Amniotic epithelial cell (primary cell): ENCODE measurements around the gene GLT8D1.

ENCODE experiments used
- DNase-seq: peaks from one replicate; pipeline ENCODE4 v3.0.0-alpha.2; 2010; ENCODE audit warnings: low read depth

Gene GLT8D1

DNA sequence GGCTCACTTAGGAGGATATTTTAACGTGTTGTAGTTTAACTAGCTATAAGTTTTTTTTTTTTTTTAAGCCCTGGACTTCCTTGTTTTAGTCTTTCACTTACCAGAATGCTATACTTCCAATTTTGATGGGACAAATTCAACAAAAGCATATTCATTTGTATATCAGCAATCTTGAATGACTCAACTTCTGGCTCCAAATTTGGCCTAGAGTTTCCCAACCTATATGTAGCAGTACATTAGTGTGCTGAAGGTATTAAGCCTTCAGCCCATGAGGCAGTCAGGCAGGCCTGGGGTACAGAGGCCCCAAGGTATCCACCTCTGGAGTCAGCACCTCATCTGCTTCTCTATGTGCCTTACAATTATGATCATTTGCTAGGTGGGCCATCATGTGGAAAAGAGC is 25.8 kb downstream of the GLT8D1 start:
- peak; percentile 55 for DNase-seq

DNA sequence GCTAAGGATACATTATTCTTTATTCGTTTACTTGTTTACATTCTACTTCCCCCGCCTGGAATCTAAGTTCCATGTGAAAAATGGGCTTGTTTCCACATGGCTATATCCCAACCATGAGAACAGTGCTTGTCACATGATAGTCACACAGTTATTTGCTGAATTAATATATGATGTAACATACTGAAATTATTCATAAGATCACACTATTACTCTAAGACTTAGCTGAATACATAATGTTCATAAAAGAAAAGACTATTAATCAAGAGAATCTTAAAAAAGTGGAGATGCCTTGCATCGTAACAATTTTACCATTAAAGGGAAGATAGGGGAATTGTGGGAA is 26.4 kb downstream of the GLT8D1 start:
- no peak for DNase-seq

DNA sequence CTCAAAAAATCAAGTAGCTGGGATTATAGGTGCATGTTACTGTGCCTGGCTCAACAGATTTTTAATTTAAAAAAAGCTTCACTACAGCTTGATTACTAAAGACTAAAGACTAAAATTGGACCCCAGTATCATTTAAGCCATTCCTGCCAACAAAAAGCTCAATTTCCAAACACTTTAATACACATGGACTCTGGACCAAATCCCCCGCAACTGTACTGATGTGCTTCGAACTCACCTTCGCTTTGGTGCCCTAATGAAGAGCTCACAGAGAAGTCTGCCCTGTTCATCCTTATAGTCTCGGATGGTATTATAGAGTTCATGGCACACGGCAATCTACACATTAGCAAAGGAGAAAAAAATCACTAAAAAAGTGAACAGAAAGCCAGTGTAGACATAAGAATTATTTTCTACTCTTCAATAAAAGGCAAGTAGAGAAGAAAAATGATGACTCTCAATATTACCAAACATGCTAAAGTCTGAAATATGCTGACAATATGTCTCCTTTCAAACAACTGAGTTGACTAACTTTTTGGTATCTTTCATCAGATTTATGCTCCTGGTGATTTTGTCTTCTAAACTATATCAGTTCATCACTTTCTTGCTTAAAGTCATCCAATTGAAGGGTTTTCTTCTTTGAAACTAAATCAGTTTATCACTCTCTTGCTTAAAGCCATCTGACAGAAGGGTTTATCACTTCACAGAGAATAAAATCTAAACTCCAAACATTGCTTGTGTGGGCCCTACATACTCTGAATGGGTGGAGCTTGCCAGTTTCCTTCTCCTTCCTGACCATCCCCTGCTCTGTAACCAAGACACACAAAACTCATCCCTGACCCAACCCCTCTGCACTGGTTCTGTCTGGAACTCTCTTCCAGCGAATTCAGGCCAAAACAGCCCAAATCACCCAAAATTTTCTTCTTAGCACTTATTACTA is 27.1 kb downstream of the GLT8D1 start:
- no peak for DNase-seq

DNA sequence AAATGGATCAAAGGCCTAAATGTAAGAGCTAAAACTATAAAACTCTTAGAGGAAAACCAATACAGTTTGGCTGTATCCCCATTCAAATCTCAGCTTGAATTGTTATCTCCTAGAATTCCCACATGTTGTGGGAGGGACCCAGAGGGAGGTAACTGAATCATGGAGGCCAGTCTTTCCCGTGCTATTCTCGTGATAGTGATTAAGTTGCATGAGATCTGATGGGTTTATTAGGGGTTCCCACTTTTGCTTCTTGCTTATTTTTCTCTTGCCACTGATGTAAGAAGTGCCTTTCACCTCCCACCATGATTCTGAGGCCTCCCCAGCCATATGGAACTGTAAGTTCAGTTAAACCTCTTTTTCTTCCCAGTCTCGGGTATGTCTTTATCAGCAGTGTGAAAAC is 29.4 kb downstream of the GLT8D1 start:
- peak; percentile 55 for DNase-seq

DNA sequence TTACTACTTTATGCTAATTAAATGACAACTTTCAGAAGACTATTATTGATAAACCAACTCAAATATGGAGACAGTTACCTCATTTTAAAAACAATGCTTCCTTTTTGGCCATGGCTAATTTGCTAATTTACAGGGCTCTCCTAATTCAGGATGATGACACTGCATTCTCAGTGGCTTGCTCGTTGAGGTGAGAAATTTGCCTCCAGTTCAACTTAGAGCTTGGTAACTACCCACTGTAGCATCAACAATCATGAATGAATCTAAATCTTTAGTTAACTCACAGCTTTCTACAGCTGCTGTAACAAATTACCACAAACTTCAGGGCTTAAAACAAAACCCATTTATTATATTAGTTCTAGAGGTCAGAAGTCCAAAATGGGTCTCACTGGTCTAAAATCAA is 33.9 kb downstream of the GLT8D1 start:
- no peak for DNase-seq

DNA sequence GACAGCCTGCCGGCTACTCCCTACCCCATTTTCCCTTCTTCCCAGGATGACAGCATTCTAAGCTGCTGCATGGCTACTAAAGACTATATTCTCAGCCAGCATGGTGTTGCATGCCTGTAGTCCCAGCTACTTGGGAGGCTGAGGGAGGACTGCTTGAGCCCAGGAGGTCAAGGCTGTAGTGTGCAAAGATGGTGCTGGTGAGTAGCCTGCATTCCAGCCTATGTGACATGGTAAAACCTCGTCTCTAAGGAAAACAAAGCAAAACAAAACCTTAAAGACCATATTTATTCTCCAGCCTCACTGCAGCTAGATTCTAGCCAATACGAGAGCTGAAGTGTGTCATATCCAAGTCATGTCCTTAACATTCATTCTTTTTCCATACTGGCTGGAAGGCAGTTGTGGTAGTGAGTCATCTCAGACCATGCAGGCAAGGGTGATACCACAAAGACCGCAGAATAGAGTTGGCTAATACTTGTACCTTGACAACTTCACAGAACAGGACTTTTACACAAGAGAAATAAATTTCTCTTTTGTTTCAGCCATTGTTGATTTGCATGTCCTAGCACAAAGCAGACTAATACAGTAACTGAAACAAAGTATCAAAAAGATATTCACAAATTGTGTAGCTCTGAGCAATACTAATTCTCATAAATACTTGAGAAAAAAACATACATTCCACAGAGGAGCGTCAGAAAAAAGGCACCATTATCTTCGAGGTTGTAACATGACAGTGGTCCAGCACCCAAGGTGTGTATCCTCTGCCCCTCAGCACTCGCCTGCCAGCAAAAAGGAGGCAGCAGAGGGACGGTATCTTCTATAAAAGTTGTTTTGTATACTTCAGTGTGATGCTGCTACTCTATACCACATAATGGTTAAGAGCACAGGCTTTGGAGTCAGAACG is 34.7 kb downstream of the GLT8D1 start:
- peak; percentile 100 for DNase-seq

DNA sequence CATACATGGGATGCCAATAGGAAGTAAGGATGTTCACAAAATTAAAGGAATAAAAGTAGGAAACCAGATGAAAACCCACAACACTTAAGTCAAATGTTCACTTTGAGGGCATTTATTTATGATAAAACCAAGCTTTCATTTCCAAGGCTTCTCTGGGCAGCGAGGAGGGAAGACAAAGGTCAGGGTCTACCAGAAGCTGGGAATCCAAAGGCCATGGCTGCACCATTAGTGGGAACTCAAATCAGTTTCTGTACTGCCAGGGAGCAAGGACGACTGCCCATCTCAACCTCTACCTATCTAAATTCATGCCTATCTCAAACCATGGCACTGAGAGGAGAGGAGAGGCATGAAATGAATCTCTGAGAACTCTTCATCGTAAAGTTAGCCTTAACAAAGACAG is 42.5 kb downstream of the GLT8D1 start:
- no peak for DNase-seq

DNA sequence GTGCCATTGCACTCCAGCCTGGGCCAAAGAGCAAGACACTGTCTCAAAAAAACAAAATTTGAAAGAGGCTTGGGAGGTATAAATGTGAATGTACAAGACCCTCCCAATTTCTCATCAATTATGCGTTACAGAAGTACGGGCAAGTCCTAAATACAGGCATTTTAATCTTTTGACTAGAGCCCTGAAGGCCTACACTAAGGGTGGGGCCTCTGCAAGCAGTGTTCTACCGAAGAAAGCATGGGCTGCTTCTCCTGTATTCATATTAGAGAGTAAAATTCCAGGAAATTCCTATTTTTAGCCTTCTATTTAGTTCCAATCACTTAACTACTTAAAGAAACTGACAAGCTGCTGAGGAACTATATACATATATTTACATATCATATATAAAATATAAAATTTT is 45.5 kb downstream of the GLT8D1 start:
- no peak for DNase-seq

DNA sequence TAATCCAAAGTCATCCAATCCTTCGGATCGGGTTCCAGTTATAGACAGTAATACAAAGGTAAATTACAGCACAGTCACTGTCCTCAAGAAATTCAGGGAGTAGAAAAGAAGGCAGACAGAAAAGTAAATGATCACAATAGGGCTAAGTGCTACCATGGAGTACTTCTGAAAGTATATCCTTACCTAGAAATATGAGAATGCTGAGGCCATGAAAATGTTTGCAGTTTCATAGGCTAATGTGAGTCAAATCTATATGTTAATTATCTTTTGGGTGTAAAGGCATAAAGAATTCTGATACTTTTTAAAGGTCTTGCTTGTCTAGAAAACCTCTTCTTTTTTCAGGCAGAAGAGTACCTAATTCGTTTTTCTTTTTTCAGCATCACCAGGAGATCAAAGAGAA is 49.7 kb downstream of the GLT8D1 start:
- no peak for DNase-seq

DNA sequence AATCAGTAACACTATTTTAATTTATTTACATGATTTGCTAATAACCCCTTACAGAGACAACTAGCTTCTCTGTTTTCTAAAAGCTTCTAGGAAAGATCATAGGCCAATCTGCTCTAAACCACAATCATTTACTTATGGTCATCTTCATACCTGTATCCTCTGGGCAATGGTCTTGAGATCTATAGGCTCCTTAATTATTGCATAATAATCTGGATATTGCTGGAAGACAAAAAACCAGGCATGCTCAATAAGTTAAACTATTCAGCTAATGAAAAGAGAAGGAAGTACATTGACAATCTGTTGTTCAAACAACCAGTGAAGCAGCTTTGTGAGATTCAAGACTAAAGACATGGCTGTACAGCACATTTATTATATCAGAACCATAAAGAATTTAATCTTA is 54.0 kb downstream of the GLT8D1 start:
- no peak for DNase-seq

DNA sequence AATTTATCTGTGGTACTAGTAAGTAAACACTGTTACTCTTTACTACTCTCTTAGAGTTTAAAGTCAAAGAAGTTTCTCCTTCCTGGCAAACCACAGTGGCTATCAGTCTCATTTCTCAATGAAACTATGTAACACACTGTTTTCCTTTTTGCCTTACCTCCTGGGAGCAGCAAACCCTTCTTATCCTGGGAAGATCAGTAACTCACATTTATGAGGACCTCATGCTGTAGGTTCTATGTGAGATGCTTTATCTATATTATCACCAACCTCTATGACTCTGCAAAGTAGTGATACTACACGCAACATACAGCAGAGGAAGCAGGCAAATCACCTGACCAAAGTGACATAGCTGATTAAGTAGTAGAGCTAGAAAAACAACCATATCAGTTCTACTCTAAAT is 55.2 kb downstream of the GLT8D1 start:
- DNase-seq = peak; percentile 79

DNA sequence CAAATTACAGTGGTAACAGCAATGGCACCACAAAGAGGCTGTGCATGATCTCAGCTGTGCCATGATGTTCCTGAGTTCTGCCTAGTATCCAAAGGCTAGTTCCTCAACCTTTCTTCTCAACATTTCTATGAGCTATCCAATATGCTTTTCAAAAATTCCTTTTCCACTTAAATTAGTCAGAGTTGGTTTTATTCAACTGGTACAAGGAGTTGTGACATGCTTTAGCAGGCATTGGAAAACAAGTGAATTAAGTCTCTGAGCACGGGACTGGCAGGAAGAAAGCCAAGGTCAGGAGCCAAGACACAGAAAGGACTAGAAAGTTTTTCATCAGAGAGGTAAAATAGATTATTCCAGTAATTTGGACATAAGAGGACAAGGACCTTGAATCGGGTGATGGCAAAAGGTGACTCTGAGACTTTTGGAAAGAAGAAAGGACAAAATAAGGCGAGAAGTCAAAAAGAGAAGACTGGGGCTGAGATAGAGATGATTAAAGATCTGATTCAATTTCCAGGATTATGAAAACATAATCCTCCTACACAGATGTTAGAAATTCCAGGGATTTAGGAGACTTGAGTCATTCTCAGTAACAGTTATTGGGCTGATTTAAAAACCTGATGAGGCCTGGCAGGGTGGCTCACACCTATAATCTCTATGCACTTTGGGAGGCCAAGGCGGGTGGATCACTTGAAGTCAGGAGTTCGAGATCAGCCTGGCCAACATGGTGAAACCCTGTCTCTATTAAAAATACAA is 56.0 kb downstream of the GLT8D1 start:
- peak; percentile 93 for DNase-seq

DNA sequence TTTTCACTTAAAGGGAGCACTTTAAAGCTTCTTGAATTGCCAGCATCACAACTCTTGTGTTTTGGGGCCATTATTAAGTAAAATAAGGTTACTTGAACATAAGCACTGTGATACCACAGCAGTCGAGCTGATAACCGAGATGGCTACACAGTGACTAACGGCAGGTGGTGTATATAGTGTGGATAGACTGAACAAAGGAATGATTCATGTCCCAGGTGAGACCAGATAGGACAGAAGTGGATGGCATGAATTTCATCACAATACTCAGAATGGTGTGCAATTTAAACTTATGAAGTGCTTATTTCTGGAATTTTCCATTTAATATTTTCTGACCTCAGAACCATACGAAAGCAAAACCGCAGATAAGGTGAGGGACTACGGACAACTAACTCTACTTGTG is 60.0 kb downstream of the GLT8D1 start:
- DNase-seq = no peak
